ENCODE measurements around the gene PTPRC. TPM values are rescaled to one million over a fixed set of nuclear protein-coding genes. Genes with fewer than 3 reads are reported as not detected.

The PTPRC gene
- total RNA-seq, 2 experiments from 2014 or later = 177 to 241 TPM

DNA sequence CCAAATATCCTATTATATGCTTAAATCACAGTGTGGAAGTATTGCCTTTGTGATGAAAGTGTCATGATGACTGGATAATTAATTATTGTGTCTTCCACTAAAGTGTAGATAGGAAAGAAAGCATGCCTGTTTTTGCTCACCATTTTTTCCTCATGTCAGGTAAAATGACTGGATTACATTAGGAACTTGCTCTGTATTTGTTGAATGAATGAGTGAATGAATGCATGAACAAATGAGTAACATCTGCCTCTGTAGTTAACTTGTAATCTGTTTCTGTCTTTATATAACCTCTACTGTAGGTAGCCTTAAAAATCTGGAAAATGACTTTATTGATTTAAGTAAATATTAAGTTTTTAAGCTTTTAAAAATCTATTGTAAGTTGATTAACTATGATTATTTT is 2.9 kb upstream of the PTPRC start:
- peaks cover 70% of the 10 kb centered on the region for H3K4me1 ChIP-seq (ENCODE audit: insufficient read depth, low read length, poor library complexity, severe bottlenecking)
- H3K27ac ChIP-seq (ENCODE audit: low read depth, low read length, poor library complexity, severe bottlenecking) = peak overlapping the region; percentile 96
- no peak for TF ChIP-seq CTCF (conservative IDR thresholded peaks at IDR 0.05; ENCODE audit: low read length)
- TF ChIP-seq EZH2phosphoT487 (IDR thresholded peaks at IDR 0.05; ENCODE audit: borderline replicate concordance, low read depth, low read length) = no peak
- H2AFZ ChIP-seq (ENCODE audit: low read length) = peak overlapping the region; percentile 92
- H3K79me2 ChIP-seq (ENCODE audit: insufficient read depth, low read depth, low read length) = peaks cover 29% of the 10 kb centered on the region
- no peaks in the 10 kb centered on the region for H3K9me2 ChIP-seq (ENCODE audit: insufficient read depth, low read length)
- peaks cover 26% of the 10 kb centered on the region for H3K36me3 ChIP-seq (ENCODE audit: insufficient read depth, low read length)
- BruUV-seq (replicated peaks) = no TSS peak
- peaks cover 21% of the 10 kb centered on the region; the same call in 1 of the 2 replicates for H3K9me3 ChIP-seq (ENCODE audit: low read length)
- ChIA-PET POLR2A (interaction anchor here (0.6 to 12.5 kb wide), 18 partner anchors 9 to 95 kb away, joined by 3 to 405 read pairs (median 8); partner anchors contain the start of gene ATP6V1G3), CTCF (ENCODE audit: unreplicated experiment) (interaction anchor here (0.6 kb wide), 1 partner anchor 14 kb away, joined by 5 read pairs; no protein-coding TSS in a partner anchor)
- peak overlapping the region; percentile 96 for H3K4me2 ChIP-seq (ENCODE audit: low read length)
- H3K4me3 ChIP-seq (ENCODE audit: low read depth, low read length, poor library complexity, severe bottlenecking) = peak overlapping the region; percentile 13
- intact Hi-C loops (cut with micrococcal nuclease; ENCODE audit: unreplicated experiment) = no loop called here
- H4K20me1 ChIP-seq (ENCODE audit: insufficient read depth, low read length) = no peaks in the 10 kb centered on the region
- DNase-seq (ENCODE audit: low spot score) = no peak

GRCh38 chr1:198636391-198636790 is 2.4 kb upstream of the PTPRC start:
- no peak for TF ChIP-seq CTCF (conservative IDR thresholded peaks at IDR 0.05; ENCODE audit: low read length)
- TF ChIP-seq EZH2phosphoT487 (IDR thresholded peaks at IDR 0.05; ENCODE audit: borderline replicate concordance, low read depth, low read length) = no peak
- Histone ChIP-seq H3K9me2 (ENCODE audit: insufficient read depth, low read length) (no peaks in the 10 kb centered on the region), H3K4me1 (ENCODE audit: insufficient read depth, low read length, poor library complexity, severe bottlenecking) (peaks cover 66% of the 10 kb centered on the region), H3K4me2 (ENCODE audit: low read length) (peak overlapping the region; percentile 96), H3K9me3 (ENCODE audit: low read length) (peaks cover 21% of the 10 kb centered on the region; the same call in 1 of the 2 replicates), H3K36me3 (ENCODE audit: insufficient read depth, low read length) (peaks cover 30% of the 10 kb centered on the region), H4K20me1 (ENCODE audit: insufficient read depth, low read length) (no peaks in the 10 kb centered on the region), H2AFZ (ENCODE audit: low read length) (peak overlapping the region; percentile 92), H3K4me3 (ENCODE audit: low read depth, low read length, poor library complexity, severe bottlenecking) (peak overlapping the region; percentile 87), H3K79me2 (ENCODE audit: insufficient read depth, low read depth, low read length) (peaks cover 33% of the 10 kb centered on the region), H3K27ac (ENCODE audit: low read depth, low read length, poor library complexity, severe bottlenecking) (peak overlapping the region; percentile 96)
- POLR2A ChIA-PET = interaction anchor here (0.6 to 12.5 kb wide), 22 partner anchors 9 to 101 kb away, joined by 3 to 405 read pairs (median 8); partner anchors contain the start of gene ATP6V1G3
- intact Hi-C loops (cut with micrococcal nuclease; ENCODE audit: unreplicated experiment) = no loop called here
- CTCF ChIA-PET (ENCODE audit: unreplicated experiment) = interaction anchor here (0.6 to 1.4 kb wide), 4 partner anchors 11 to 46 kb away, joined by 3 to 7 read pairs (median 5); no protein-coding TSS in a partner anchor
- no TSS peak for BruUV-seq (replicated peaks)
- no peak for DNase-seq (ENCODE audit: low spot score)

DNA sequence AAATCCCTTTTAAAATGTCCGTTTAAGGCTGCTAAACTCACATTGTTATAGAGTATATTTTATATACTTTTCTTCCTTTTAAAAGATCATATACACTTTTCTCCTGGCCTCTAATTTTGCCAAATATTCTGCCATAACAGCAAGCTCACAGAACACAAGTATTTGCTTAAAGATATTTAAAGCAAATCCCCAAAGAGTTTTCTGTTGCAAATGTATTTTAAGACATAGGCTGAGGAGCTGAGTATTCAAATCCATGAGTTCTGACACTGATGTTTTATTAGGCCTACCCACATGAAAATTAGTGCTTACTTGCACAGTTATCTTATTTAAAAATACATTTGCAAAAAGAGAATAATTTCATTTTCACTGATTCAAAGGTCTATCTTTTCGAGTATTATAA is 1.7 kb upstream of the PTPRC start:
- Histone ChIP-seq H3K4me3 (ENCODE audit: low read depth, low read length, poor library complexity, severe bottlenecking) (peak overlapping the region; percentile 87), H3K4me1 (ENCODE audit: insufficient read depth, low read length, poor library complexity, severe bottlenecking) (peaks cover 59% of the 10 kb centered on the region), H2AFZ (ENCODE audit: low read length) (peak overlapping the region; percentile 92), H3K9me3 (ENCODE audit: low read length) (peaks cover 21% of the 10 kb centered on the region; the same call in 1 of the 2 replicates), H3K4me2 (ENCODE audit: low read length) (peak overlapping the region; percentile 96), H3K27ac (ENCODE audit: low read depth, low read length, poor library complexity, severe bottlenecking) (peak overlapping the region; percentile 96), H4K20me1 (ENCODE audit: insufficient read depth, low read length) (no peaks in the 10 kb centered on the region), H3K9me2 (ENCODE audit: insufficient read depth, low read length) (no peaks in the 10 kb centered on the region), H3K79me2 (ENCODE audit: insufficient read depth, low read depth, low read length) (peaks cover 41% of the 10 kb centered on the region), H3K36me3 (ENCODE audit: insufficient read depth, low read length) (peaks cover 37% of the 10 kb centered on the region)
- BruUV-seq (replicated peaks) = no TSS peak
- intact Hi-C loops (cut with micrococcal nuclease; ENCODE audit: unreplicated experiment) = no loop called here
- peak; percentile 57 for DNase-seq (ENCODE audit: low spot score)
- CTCF ChIA-PET (ENCODE audit: unreplicated experiment) = interaction anchor here (1.2 to 1.4 kb wide), 3 partner anchors 12 to 45 kb away, joined by 3 to 7 read pairs (median 5); no protein-coding TSS in a partner anchor
- POLR2A ChIA-PET = interaction anchor here (0.6 to 12.5 kb wide), 30 partner anchors 8 to 1728 kb away, joined by 3 to 405 read pairs (median 6); partner anchors contain the start of gene ATP6V1G3
- TF ChIP-seq EZH2phosphoT487 (IDR thresholded peaks at IDR 0.05; ENCODE audit: borderline replicate concordance, low read depth, low read length) (no peak), CTCF (conservative IDR thresholded peaks at IDR 0.05; ENCODE audit: low read length) (no peak)

All from OCI-LY7 (cell line).